ENCODE measurements around the gene CBY3. TPM values are rescaled to one million over a fixed set of nuclear protein-coding genes. Genes with fewer than 3 reads are reported as not detected.

Gene CBY3
- total RNA-seq = not detected

GRCh38 chr5:179680780-179681401 lies at the start of gene CBY3:
Gene CBY3, minus strand, starts transcription at chr5:179681034. Its CDS starts 116 bp downstream, at chr5:179680918.

GRCh38 chr5:179698935-179699615 lies 18.2 kb upstream of the CBY3 start, which contains the start of gene CANX:
Gene CANX, plus strand, starts transcription at chr5:179698967. Its CDS starts 6,715 bp downstream, at chr5:179705682.

Other genes starting within 250 kb of the CBY3 start
- gene RUFY1, start 130.5 kb downstream of the CBY3 start, total RNA-seq = 56.0 TPM
- gene HNRNPH1, start 57.4 kb downstream of the CBY3 start, total RNA-seq = 1,077 TPM
- 459 TPM for gene CANX, start 17.9 kb upstream of the CBY3 start, total RNA-seq
- gene MAML1, start 51.8 kb upstream of the CBY3 start, total RNA-seq = 33.5 TPM
- gene LTC4S, start 113.0 kb upstream of the CBY3 start, total RNA-seq = 1.1 TPM
- 67.3 TPM for gene MGAT4B, start 125.8 kb upstream of the CBY3 start, total RNA-seq
- gene SQSTM1, start 139.9 kb upstream of the CBY3 start, total RNA-seq = 122 TPM
- gene MRNIP, start 177.8 kb upstream of the CBY3 start, total RNA-seq = 55.3 TPM
- gene TBC1D9B, start 226.9 kb upstream of the CBY3 start, total RNA-seq = 62.9 TPM